ENCODE measurements around the gene TLR2.

GRCh38 chr4:153652051-153652784 lies 31.9 kb upstream of the TLR2 start:
- no peak for TF ChIP-seq EZH2phosphoT487 (IDR thresholded peaks at IDR 0.05; ENCODE audit: borderline replicate concordance, low read length)
- TF ChIP-seq EZH2 (IDR thresholded peaks at IDR 0.05; ENCODE audit: low read length, unreplicated experiment), result no peak
- no peak for TF ChIP-seq CTCF (conservative IDR thresholded peaks at IDR 0.05; ENCODE audit: low read depth, low read length)
